Endothelial cell of umbilical vein (primary cell): Measurements from ENCODE around the gene CCT3.

Source experiments
- CTCF ChIP-seq, 2 donors: IDR thresholded peaks; 1 replicate in 1 of 2; 2 replicates in 1 of 2; pipeline ENCODE4 v1.5.1; 2011; ENCODE audit warnings: low read length in 2 of 2, mild to moderate bottlenecking in 2 of 2, moderate library complexity in 2 of 2, control low read depth in 1 of 2, inconsistent platforms in 1 of 2, low read depth in 1 of 2; ENCODE audit not compliant: insufficient read depth in 1 of 2; ENCODE audit errors: extremely low read depth in 1 of 2
- EZH2 ChIP-seq: IDR thresholded peaks from 2 replicates; pipeline ENCODE4 v1.6.1; 2012; ENCODE audit warnings: borderline replicate concordance, low read depth, mild to moderate bottlenecking, moderate library complexity, low read length, inconsistent platforms; ENCODE audit not compliant: severe bottlenecking
- MYC ChIP-seq: IDR thresholded peaks from one replicate; pipeline ENCODE4 v1.6.1; 2011; ENCODE audit warnings: mild to moderate bottlenecking, low read depth, low read length
- POLR2A ChIP-seq: IDR thresholded peaks from 2 replicates; pipeline ENCODE4 v1.6.1; 2012; ENCODE audit warnings: low read depth, mild to moderate bottlenecking, control low read depth, low read length

GRCh38 chr1:156359973-156360372, 21.9 kb upstream of the CCT3 start:
- TF ChIP-seq CTCF (IDR thresholded peaks at IDR 0.05; ENCODE audit: extremely low read depth in 1 of 2, insufficient read depth in 1 of 2, low read depth in 1 of 2, low read length in 2 of 2) (peak in 1 of 2 donors; percentile 18), MYC (no peak), POLR2A (no peak), EZH2 (no peak)
